ENCODE data around the gene SYCE3.
A peak's percentile ranks its signal among the peaks of the same experiment; 100 is the strongest.
"Not testable (repeated sequence)": the region's sequence is repeated elsewhere in the genome, so short reads cannot be mapped to it uniquely, and the experiment has no call there.

Gene SYCE3

DNA sequence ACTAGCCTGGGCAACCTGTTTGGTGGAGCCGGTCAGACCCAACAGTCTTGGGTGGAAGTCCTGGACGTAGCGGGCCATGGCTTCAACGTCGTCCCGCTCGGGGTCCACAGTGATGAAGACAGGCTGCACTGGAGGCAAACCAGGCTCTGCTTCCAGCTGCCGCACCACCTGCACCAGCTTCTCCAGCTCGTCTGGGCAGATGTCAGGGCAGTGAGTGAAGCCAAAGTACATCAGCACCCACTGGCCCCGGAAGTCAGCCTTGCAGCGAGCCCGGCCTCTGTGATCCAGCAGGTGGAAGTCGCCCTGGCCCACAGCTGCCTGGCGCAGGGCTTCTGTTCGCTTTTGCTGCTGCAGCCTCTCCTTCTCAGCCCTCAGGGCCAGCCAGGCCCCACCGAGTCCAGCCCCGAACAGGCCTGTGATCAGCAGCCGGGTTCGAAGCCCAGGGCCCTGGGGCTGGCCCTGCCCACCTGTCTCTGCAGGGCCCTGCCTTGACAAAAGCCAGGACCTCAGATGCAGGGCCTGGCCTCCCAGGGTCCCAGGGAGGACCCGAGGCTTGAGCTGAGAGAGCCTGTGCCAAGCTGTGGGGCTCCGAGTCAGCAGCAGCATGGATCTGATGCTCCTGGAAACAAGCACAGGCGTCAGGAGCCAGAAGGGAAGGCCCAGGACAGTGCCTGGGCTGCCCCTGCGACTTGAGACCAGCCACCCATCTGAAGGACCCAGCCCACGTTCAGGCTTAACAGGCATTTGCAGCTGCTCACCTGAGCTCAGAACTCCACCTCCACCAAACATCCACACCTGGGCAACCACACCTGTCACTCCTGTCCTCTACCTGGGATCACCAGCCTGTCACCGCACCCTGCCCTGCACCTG is 38.7 kb downstream of the SYCE3 start:
- peak overlapping the region; percentile 74 for H3K4me3 ChIP-seq (ENCODE audit: low read depth, low read length)
- TF ChIP-seq, protein P1, sequence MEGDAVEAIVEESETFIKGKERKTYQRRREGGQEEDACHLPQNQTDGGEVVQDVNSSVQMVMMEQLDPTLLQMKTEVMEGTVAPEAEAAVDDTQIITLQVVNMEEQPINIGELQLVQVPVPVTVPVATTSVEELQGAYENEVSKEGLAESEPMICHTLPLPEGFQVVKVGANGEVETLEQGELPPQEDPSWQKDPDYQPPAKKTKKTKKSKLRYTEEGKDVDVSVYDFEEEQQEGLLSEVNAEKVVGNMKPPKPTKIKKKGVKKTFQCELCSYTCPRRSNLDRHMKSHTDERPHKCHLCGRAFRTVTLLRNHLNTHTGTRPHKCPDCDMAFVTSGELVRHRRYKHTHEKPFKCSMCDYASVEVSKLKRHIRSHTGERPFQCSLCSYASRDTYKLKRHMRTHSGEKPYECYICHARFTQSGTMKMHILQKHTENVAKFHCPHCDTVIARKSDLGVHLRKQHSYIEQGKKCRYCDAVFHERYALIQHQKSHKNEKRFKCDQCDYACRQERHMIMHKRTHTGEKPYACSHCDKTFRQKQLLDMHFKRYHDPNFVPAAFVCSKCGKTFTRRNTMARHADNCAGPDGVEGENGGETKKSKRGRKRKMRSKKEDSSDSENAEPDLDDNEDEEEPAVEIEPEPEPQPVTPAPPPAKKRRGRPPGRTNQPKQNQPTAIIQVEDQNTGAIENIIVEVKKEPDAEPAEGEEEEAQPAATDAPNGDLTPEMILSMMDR (IDR thresholded peaks at IDR 0.05; ENCODE audit: low read depth, low read length), result no peak

DNA sequence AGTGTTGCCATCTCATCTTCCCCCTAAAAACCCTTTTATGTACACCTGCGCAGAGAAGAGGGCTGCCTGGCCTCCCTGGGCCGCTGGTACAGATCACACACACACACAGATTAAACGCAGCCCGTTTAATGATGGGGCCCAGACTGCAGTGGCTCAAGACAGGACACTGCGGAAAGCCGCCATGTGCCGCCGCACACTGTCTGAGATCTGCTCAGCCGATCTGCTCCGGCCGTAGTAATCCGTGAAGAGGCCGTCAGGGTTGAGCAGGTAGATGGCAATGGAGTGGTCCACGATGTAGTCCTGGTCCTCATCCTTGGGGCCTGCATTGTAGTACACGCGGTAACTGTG is 39.3 kb downstream of the SYCE3 start:
- H3K4me3 ChIP-seq (ENCODE audit: low read depth, low read length), result no peak overlapping the region
- TF ChIP-seq, protein P1 (IDR thresholded peaks at IDR 0.05; ENCODE audit: low read depth, low read length), result no peak

DNA sequence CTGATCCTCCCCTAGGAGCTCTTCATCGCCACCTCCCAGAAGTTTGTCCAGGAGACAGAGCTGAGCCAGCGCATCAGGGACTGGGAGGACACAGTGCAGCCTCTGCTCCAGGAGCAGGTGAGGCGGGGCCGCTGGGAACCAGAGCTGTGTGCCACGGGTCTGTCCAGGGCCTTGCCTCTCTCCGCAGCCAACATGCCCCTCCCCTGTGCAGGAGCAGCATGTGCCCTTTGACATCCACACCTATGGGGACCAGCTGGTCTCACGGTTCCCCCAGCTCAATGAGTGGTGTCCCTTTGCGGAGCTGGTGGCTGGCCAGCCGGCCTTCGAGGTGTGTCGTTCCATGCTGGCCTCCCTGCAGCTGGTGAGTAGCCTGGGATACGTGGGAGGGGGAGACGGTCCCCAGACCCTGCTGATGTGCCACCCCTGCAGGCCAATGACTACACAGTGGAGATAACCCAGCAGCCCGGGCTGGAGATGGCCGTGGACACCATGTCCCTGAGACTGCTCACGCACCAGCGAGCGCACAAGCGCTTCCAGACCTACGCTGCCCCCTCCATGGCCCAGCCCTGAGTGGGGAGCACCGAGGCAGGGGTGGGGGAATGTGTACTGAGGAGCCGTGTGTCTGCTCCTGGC is 39.8 kb downstream of the SYCE3 start:
- no peak overlapping the region for H3K4me3 ChIP-seq (ENCODE audit: low read depth, low read length)
- TF ChIP-seq, protein P1 (IDR thresholded peaks at IDR 0.05; ENCODE audit: low read depth, low read length), result no peak

DNA sequence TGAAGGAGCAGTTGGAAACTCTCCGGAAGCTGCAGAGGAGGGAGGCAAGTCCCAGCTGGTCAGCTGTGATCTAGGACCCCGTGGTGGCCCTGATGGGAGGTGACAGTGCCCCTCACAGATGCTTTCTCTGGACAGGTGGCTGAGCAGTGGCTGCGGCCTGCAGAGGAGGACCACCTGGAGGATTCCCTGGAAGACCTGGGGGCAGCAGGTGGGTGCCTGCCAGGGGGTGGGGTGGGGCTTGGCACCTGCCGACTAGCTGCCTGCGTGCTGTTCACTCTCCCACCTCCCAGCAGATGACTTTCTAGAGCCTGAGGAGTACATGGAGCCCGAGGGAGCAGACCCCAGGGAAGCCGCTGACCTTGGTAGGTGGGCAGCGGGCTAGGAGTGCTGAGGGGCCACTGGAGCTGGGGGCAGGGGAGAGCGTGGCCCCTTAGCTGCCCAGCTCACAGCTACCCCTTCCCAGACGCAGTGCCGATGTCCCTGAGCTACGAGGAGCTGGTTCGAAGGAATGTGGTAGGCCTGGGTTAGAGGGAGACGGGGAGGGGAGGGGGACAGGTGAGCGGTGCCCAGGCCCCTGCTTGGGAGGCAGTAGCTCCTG is 40.4 kb downstream of the SYCE3 start:
- H3K4me3 ChIP-seq (ENCODE audit: low read depth, low read length), result no peak overlapping the region
- TF ChIP-seq, protein P1 (IDR thresholded peaks at IDR 0.05; ENCODE audit: low read depth, low read length), result no peak

DNA sequence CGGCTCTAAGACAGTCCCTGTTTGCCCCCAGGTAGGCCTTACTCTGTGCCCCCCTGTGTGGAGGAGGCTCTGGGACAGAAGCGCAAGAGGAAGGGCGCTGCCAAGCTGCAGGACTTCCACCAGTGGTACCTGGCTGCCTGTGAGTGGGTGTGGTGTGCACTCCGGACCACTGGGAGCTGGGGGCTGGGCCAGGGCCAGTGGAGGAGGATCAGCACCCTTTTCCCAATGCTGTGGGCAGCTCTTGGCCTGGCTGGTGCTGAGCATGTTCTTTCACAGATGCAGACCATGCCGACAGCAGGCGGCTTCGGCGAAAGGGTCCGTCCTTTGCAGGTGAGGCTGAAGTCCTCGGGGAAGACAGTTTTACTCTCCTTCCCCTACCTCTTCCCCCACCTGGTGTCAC is 41.0 kb downstream of the SYCE3 start:
- TF ChIP-seq, protein P1 (IDR thresholded peaks at IDR 0.05; ENCODE audit: low read depth, low read length), result no peak

DNA sequence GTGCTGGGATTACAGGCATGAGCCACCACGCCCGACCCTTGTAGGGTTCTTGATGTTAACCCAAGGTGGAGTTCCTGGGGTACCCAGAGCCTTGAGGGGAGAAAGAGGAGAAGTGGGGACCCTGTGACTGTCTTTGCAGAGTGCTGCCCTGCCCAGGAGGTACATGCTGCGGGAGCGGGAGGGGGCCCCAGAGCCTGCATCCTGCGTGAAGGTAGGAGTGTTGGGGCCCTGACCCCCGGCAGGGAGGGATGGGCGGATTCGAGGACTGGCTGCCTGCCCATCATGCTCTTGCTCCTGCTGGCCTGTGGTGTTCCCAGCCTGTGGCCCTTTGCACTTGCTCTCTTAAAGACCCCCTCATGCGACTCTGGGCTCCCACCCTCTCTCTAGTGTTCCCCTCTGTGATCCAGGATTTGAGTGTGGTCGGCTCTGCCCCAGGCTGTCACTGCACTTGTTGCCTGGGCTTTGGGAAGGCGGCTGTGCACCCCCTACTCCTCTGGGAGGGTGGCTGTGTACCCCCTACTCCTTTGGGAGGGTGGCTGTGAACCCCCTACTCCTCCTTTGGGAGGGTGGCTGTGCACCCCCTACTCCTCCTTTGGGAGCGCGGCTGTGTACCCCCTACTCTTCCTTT is 41.8 kb downstream of the SYCE3 start:
- TF ChIP-seq, protein P1 (IDR thresholded peaks at IDR 0.05; ENCODE audit: low read depth, low read length), result no peak
- H3K4me3 ChIP-seq (ENCODE audit: low read depth, low read length), result no peak overlapping the region

More for the DNA sequence above, 41.0 kb downstream of the SYCE3 start:
- no peak overlapping the region for H3K4me3 ChIP-seq (ENCODE audit: low read depth, low read length)

DNA sequence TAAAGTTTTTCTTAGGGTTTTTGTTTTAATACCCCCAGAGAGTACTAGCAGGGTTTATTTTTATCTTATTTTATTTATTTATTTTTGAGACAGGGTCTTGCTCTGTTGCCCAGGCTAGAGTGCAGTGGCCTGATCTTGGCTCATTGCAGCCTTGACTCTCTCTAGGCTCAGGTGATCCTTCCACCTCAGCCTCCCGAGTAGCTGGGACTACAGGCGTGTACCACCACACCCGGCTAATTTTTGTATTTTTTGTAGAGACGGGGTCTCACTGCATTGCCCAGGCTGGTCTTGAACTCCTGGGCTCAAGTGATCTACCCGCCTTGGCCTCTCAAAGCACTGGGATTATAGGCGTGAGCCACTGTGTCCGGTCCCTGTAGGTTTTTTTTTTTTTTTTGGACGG is 42.5 kb downstream of the SYCE3 start:
- not testable (repeated sequence) for H3K4me3 ChIP-seq (ENCODE audit: low read depth, low read length)
